SKM-1 treated with dmso at 0.1 percent for 144 hours (cell line): Measurements from ENCODE around the gene ZNF708.
"Not testable (repeated sequence)": the region's sequence is repeated elsewhere in the genome, so short reads cannot be mapped to it uniquely, and the experiment has no call there.

Experiments
- DNase-seq: peaks from one replicate; lab custom pipeline; 2025; ENCODE audit not compliant: unreplicated experiment; lab: John Stamatoyannopoulos, UW

Gene ZNF708

GRCh38 chr19:21260164-21260847 is 68.9 kb downstream of the ZNF708 start:
- DNase-seq: no peak

- not testable (repeated sequence) for DNase-seq
These were observed 69.6 kb downstream of the ZNF708 start for GRCh38 chr19:21259421-21260124.

- DNase-seq: no peak
These were observed 72.5 kb downstream of the ZNF708 start for GRCh38 chr19:21256722-21257121.
